Keratinocyte (primary cell): Measurements from ENCODE around the gene OPN1SW. TPM values are rescaled to one million over a fixed set of nuclear protein-coding genes. Genes with fewer than 3 reads are reported as not detected.

Experiments
- DNase-seq: peaks from one replicate; pipeline ENCODE4 v3.0.0-alpha.2; 2011; ENCODE audit warnings: low read depth, missing footprints, low spot score
- FAIRE-seq: peaks from 2 replicates; lab custom pipeline; 2011; peaks lifted over from hg19 to GRCh38; lab: Jason Lieb, UNC
- H2AFZ ChIP-seq: 2 replicates; pipeline ENCODE4 v1.6.0; 2012; ENCODE audit warnings: low read length, control low read depth, inconsistent platforms; ENCODE audit not compliant: control insufficient read depth
- H3K27ac ChIP-seq: 2 replicates; pipeline ENCODE4 v1.5.1; 2011; ENCODE audit warnings: low read length; ENCODE audit not compliant: control insufficient read depth, insufficient read depth
- H3K27me3 ChIP-seq: 3 replicates; pipeline ENCODE4 v1.6.0; 2011; ENCODE audit warnings: low read length; ENCODE audit not compliant: control insufficient read depth, insufficient read depth; ENCODE audit errors: extremely low read depth
- H3K36me3 ChIP-seq, 2 experiments: 2 replicates in 1 of 2; 3 replicates in 1 of 2; pipeline ENCODE4 v1.5.1; 2011; ENCODE audit warnings: low read length in 2 of 2, mild to moderate bottlenecking in 1 of 2; ENCODE audit not compliant: control insufficient read depth in 2 of 2, insufficient read depth in 2 of 2; ENCODE audit errors: extremely low read depth in 1 of 2
- H3K4me1 ChIP-seq: 3 replicates; pipeline ENCODE4 v1.5.1; 2011; ENCODE audit warnings: low read length; ENCODE audit not compliant: control insufficient read depth, insufficient read depth; ENCODE audit errors: extremely low read depth
- H3K4me2 ChIP-seq: 3 replicates; pipeline ENCODE4 v1.6.0; 2011; ENCODE audit warnings: low read depth, low read length; ENCODE audit not compliant: control insufficient read depth, insufficient read depth; ENCODE audit errors: extremely low read depth
- H3K4me3 ChIP-seq, 3 experiments: fragments of 200-600 bp in 1 of 3; sonication (generic) in 1 of 3; 2 replicates in 2 of 3; 3 replicates in 1 of 3; pipeline ENCODE4 v1.5.1; 2011 to 2016; ENCODE audit warnings: low read length in 3 of 3, mild to moderate bottlenecking in 3 of 3, control low read depth in 2 of 3, inconsistent platforms in 1 of 3, low read depth in 1 of 3, mixed read lengths in 1 of 3, mixed run types in 1 of 3, moderate library complexity in 1 of 3; ENCODE audit not compliant: control insufficient read depth in 2 of 3, insufficient read depth in 2 of 3; ENCODE audit errors: extremely low read depth in 1 of 3
- H3K79me2 ChIP-seq: 2 replicates; pipeline ENCODE4 v1.6.0; 2012; ENCODE audit warnings: low read length; ENCODE audit not compliant: control insufficient read depth, insufficient read depth
- H3K9ac ChIP-seq: 3 replicates; pipeline ENCODE4 v1.6.0; 2011; ENCODE audit warnings: low read length; ENCODE audit not compliant: control insufficient read depth, insufficient read depth; ENCODE audit errors: extremely low read depth
- H3K9me1 ChIP-seq: 3 replicates; pipeline ENCODE4 v1.6.0; 2011; ENCODE audit warnings: low read length; ENCODE audit not compliant: control insufficient read depth, insufficient read depth; ENCODE audit errors: extremely low read depth
- H3K9me3 ChIP-seq: 2 replicates; pipeline ENCODE4 v1.5.1; 2012; ENCODE audit warnings: low read depth, low read length; ENCODE audit not compliant: control insufficient read depth
- H4K20me1 ChIP-seq: 3 replicates; pipeline ENCODE4 v1.6.0; 2011; ENCODE audit warnings: low read length; ENCODE audit not compliant: control insufficient read depth, insufficient read depth; ENCODE audit errors: extremely low read depth
- EZH2 ChIP-seq: IDR thresholded peaks from one replicate; pipeline ENCODE4 v1.6.1; 2012; ENCODE audit warnings: inconsistent platforms, mild to moderate bottlenecking, low read length, moderate library complexity
- dilution Hi-C: fragments of 300-500 bp; cut with MboI; formaldehyde crosslinking; loops from one replicate; pipeline ENCODE4 v1.7.0; 2020; ENCODE audit warnings: low sequenced_read_pairs; ENCODE audit not compliant: extremely low pct_ligation_motif_present
- polyA plus RNA-seq, 5 experiments: library from polyadenylated mRNA; depleted of rRNA in 3 of 5; stranded (reverse) in 3 of 5; stranded (forward) in 1 of 5; unstranded in 1 of 5; fragments of >200 nt; gene quantifications; 1 replicate in 1 of 5; 2 replicates in 3 of 5; 3 replicates in 1 of 5; pipeline versions ENCODE4 v1.2.1 to v1.2.3, GENCODE V29; 2011 to 2012; ENCODE audit warnings: missing spikeins in 2 of 5, low read depth in 1 of 5, low replicate concordance in 1 of 5
- TF ChIP-seq, protein P1 (sequence below), 3 experiments: IDR thresholded peaks in 1 of 3; conservative IDR thresholded peaks in 1 of 3; optimal IDR thresholded peaks in 1 of 3; 2 replicates in 2 of 3; 3 replicates in 1 of 3; pipeline versions ENCODE3 to v1.5.1; 2011; ENCODE audit warnings: low read length in 3 of 3, mild to moderate bottlenecking in 3 of 3, moderate library complexity in 2 of 3, control low read depth in 1 of 3, inconsistent platforms in 1 of 3; ENCODE audit not compliant: insufficient read depth in 2 of 3; ENCODE audit errors: extremely low read depth in 1 of 3

Gene OPN1SW
- polyA plus RNA-seq, 1 donor (not counting 4 experiments of a cell fraction or from before 2014, with no cell fraction given), result not detected

DNA sequence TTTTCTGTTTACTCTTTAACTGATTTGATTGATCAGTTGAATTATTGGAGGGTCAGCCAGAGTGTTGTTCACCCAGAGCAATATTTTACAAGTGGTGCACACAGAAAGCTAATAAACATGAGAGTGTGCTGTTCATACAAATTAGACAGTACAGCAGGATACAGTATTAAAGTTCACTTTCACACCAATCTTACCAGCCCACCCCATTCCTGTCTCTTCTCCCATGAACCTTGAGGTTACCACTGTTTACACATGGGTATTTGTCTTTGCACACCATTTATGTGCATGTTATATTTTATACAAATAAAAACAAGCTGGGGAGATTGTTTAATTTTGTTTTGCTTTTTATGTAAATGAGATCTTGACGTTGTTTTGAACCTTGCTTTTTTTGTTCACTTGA, 29.9 kb downstream of the OPN1SW start:
- H3K4me1 ChIP-seq, result peaks cover 29% of the 10 kb centered on the region
- FAIRE-seq (peak; percentile 26), DNase-seq (no peak)
- H3K9me3 ChIP-seq, result no peaks in the 10 kb centered on the region
- no peak overlapping the region for H3K4me2 ChIP-seq
- peaks cover 51% of the 10 kb centered on the region for H4K20me1 ChIP-seq
- no peak overlapping the region for H3K9ac ChIP-seq
- H3K36me3 ChIP-seq, result peaks cover 8 to 29% of the 10 kb centered on the region in 2 experiments
- no peak overlapping the region for H3K27ac ChIP-seq
- no peaks in the 10 kb centered on the region for H3K9me1 ChIP-seq
- peaks cover 96% of the 10 kb centered on the region for H3K79me2 ChIP-seq
- TF ChIP-seq, protein P1, sequence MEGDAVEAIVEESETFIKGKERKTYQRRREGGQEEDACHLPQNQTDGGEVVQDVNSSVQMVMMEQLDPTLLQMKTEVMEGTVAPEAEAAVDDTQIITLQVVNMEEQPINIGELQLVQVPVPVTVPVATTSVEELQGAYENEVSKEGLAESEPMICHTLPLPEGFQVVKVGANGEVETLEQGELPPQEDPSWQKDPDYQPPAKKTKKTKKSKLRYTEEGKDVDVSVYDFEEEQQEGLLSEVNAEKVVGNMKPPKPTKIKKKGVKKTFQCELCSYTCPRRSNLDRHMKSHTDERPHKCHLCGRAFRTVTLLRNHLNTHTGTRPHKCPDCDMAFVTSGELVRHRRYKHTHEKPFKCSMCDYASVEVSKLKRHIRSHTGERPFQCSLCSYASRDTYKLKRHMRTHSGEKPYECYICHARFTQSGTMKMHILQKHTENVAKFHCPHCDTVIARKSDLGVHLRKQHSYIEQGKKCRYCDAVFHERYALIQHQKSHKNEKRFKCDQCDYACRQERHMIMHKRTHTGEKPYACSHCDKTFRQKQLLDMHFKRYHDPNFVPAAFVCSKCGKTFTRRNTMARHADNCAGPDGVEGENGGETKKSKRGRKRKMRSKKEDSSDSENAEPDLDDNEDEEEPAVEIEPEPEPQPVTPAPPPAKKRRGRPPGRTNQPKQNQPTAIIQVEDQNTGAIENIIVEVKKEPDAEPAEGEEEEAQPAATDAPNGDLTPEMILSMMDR (optimal IDR thresholded peaks at IDR 0.05 in 1 of 3, IDR thresholded peaks at IDR 0.05 in 1 of 3, conservative IDR thresholded peaks at IDR 0.05 in 1 of 3; ENCODE audit: extremely low read depth in 1 of 3, insufficient read depth in 2 of 3, low read length in 3 of 3), result no peak
- TF ChIP-seq EZH2, result no peak
- dilution Hi-C loops, result no loop called here
- H3K27me3 ChIP-seq, result no peaks in the 10 kb centered on the region
- no peak overlapping the region for H2AFZ ChIP-seq
- no peak overlapping the region for H3K4me3 ChIP-seq

DNA sequence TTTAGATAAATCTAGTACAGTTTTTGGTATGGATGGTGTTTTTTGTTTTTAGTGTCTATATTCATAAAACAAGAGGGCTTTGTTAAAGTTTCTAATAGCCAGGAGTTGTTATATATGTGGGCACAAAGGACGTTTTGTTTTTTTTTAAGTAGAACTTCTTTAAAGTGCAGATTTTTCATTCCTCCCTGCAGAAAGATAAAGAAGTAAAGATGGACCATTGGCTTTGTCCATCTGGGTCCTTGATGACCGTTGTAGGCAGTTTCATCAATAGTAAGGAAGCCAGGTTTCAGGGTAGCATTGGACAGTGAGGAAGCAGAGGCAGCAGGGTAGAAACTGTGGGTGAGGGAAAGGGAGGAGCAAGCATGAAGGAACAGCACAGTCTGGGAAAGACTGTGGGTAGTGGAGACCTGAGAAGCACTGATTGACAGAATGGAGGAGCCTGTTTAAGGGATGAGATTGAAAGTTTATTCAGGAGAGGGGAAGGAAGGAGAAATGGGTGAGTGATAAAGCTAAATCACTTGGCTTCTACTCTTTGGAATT, 31.2 kb downstream of the OPN1SW start:
- dilution Hi-C loops, result no loop called here

More for the DNA sequence above, 31.2 kb downstream of the OPN1SW start:
- H3K4me3 ChIP-seq, result no peak overlapping the region
- H3K9ac ChIP-seq, result no peak overlapping the region
- peaks cover 62% of the 10 kb centered on the region for H4K20me1 ChIP-seq
- peak overlapping the region; percentile 14 for H3K4me2 ChIP-seq
- DNase-seq, result no peak
- H3K27ac ChIP-seq, result no peak overlapping the region
- FAIRE-seq, result no peak
- H3K9me3 ChIP-seq, result no peaks in the 10 kb centered on the region
- TF ChIP-seq EZH2, result no peak
- TF ChIP-seq, protein P1 (optimal IDR thresholded peaks at IDR 0.05 in 1 of 3, IDR thresholded peaks at IDR 0.05 in 1 of 3, conservative IDR thresholded peaks at IDR 0.05 in 1 of 3; ENCODE audit: extremely low read depth in 1 of 3, insufficient read depth in 2 of 3, low read length in 3 of 3), result no peak
- no peaks in the 10 kb centered on the region for H3K27me3 ChIP-seq
- no peak overlapping the region for H2AFZ ChIP-seq
- H3K9me1 ChIP-seq, result no peaks in the 10 kb centered on the region
- peaks cover 6 to 25% of the 10 kb centered on the region in 2 experiments for H3K36me3 ChIP-seq
- H3K4me1 ChIP-seq, result peaks cover 32% of the 10 kb centered on the region
- H3K79me2 ChIP-seq, result peaks cover 100% of the 10 kb centered on the region
